ENCODE data around the gene GRK6. TPM values are rescaled to one million over a fixed set of nuclear protein-coding genes. Genes with fewer than 3 reads are reported as not detected.

GRK6 gene
- total and polyA plus RNA-seq, 9 of the 15 experiments (the other 6 are each of a cell fraction or from before 2014, with no cell fraction given), result 0.63 to 122 (median 44.5) TPM

- TF ChIP-seq ZMIZ1 (IDR thresholded peaks at IDR 0.05; ENCODE audit: low read depth in 2 of 2, low read length in 2 of 2), result no peak
- TF ChIP-seq, protein P1, sequence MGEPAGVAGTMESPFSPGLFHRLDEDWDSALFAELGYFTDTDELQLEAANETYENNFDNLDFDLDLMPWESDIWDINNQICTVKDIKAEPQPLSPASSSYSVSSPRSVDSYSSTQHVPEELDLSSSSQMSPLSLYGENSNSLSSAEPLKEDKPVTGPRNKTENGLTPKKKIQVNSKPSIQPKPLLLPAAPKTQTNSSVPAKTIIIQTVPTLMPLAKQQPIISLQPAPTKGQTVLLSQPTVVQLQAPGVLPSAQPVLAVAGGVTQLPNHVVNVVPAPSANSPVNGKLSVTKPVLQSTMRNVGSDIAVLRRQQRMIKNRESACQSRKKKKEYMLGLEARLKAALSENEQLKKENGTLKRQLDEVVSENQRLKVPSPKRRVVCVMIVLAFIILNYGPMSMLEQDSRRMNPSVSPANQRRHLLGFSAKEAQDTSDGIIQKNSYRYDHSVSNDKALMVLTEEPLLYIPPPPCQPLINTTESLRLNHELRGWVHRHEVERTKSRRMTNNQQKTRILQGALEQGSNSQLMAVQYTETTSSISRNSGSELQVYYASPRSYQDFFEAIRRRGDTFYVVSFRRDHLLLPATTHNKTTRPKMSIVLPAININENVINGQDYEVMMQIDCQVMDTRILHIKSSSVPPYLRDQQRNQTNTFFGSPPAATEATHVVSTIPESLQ (CRISPR knock-in tag; IDR thresholded peaks at IDR 0.05), result no peak
These were observed 45.7 kb upstream of the GRK6 start (continued) for GRCh38 chr5:177380805-177381126.

- Histone ChIP-seq H3K4me1 (replicated peaks in 1 of 2; ENCODE audit: control insufficient read depth in 2 of 2, insufficient read depth in 2 of 2, low read length in 2 of 2) (peaks cover 16 to 43% of the 10 kb centered on the region in 2 experiments), H3K4me3 (no peak overlapping the region), H2AFZ (ENCODE audit: low read depth, low read length) (peak overlapping the region; percentile 58; the same call in 1 of the 2 replicates), H3K27ac (ENCODE audit: extremely low read depth, low read depth, low read length) (no peak overlapping the region), H3K9ac (ENCODE audit: insufficient read depth in 1 of 2, low read depth in 2 of 2, low read length in 2 of 2) (peak overlapping the region in 1 of 2 experiments; percentile 77; a peak in 2 of 4 replicates), H3K27me3 (ENCODE audit: control insufficient read depth in 2 of 2, insufficient read depth in 2 of 2, low read length in 2 of 2) (peaks cover 0 to 12% of the 10 kb centered on the region in 2 experiments; a peak in 2 of 5 replicates), H3K9me3 (replicated peaks; ENCODE audit: control insufficient read depth, insufficient read depth, low read depth, low read length) (no peaks in the 10 kb centered on the region), H3K79me2 (ENCODE audit: control insufficient read depth, insufficient read depth, low read length) (no peaks in the 10 kb centered on the region), H3K36me3 (ENCODE audit: control insufficient read depth, insufficient read depth, low read length) (no peaks in the 10 kb centered on the region), H3K9me1 (ENCODE audit: control insufficient read depth, insufficient read depth, low read length) (peaks cover 4% of the 10 kb centered on the region), H3K4me2 (ENCODE audit: insufficient read depth, low read length) (no peak overlapping the region), H4K20me1 (replicated peaks; ENCODE audit: control insufficient read depth, insufficient read depth, low read length) (no peaks in the 10 kb centered on the region)
- WGBS (ENCODE audit: insufficient coverage, low coverage, missing lambda C conversion rate), result 44% methylated on average over 9 of the region's 11 CpGs
- in situ Hi-C loops (cut with MboI) (no loop called here), intact Hi-C loops (cut with micrococcal nuclease) (no loop called here)
- DNase-seq (ENCODE audit: extremely low read depth in 1 of 4, low spot score in 3 of 4) (no peak), FAIRE-seq (no peak), ATAC-seq (peak; percentile 10; the same call in 1 of the 3 replicates)
- CTCF ChIA-PET (ENCODE audit: low intra/inter-chr PET ratio), result no interaction called here
- BruUV-seq (replicated peaks), result no TSS peak
- POLR2A ChIA-PET, result interaction anchor here (0.6 to 1.0 kb wide), 5 partner anchors 10 to 45 kb away, joined by 3 to 6 read pairs (median 3); no protein-coding TSS in a partner anchor
- TF ChIP-seq, protein P2, sequence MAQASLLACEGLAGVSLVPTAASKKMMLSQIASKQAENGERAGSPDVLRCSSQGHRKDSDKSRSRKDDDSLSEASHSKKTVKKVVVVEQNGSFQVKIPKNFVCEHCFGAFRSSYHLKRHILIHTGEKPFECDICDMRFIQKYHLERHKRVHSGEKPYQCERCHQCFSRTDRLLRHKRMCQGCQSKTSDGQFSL (CRISPR knock-in tag; IDR thresholded peaks at IDR 0.05), result 0 out of 2 replicates have a peak, but pooled peaks have one; percentile 48
- TF ChIP-seq, protein P2 (tag; IDR thresholded peaks at IDR 0.05), result no peak
- TF ChIP-seq ZBTB49 (CRISPR knock-in tag; IDR thresholded peaks at IDR 0.05; ENCODE audit: borderline replicate concordance) (no peak), CBX2 (IDR thresholded peaks at IDR 0.05; ENCODE audit: insufficient read depth, low read length, poor library complexity, severe bottlenecking) (no peak), RHOXF2B (CRISPR knock-in tag; conservative IDR thresholded peaks at IDR 0.05) (no peak)
These were observed 44.0 kb upstream of the GRK6 start for GRCh38 chr5:177382423-177383029.

Data from K562 (cell line).